IPS-NIHi11 (cell line): ENCODE measurements around the gene EREG.
"Not testable (repeated sequence)": the region's sequence is repeated elsewhere in the genome, so short reads cannot be mapped to it uniquely, and the experiment has no call there.

ENCODE experiments used
- DNase-seq: peaks from one replicate; pipeline ENCODE4 v3.0.0; 2012; ENCODE audit warnings: mixed read lengths, low spot score

The EREG gene

GRCh38 chr4:74364652-74365491 lies at the start of gene EREG:
TSS of gene EREG (plus strand) at chr4:74365145. CDS start at chr4:74365309, 164 bp downstream.
- DNase-seq: peak; percentile 77

GRCh38 chr4:74315376-74315775 lies 49.6 kb upstream of the EREG start:
- DNase-seq: no peak

- no peak for DNase-seq
These were observed 48.5 kb upstream of the EREG start for GRCh38 chr4:74316397-74316796.

- DNase-seq: no peak
These were observed 47.2 kb upstream of the EREG start for GRCh38 chr4:74317616-74318246.

- no peak for DNase-seq
These were observed 46.7 kb upstream of the EREG start for GRCh38 chr4:74318276-74318675.

- no peak for DNase-seq
These were observed 45.5 kb upstream of the EREG start for GRCh38 chr4:74319470-74319869.

- DNase-seq: peak; percentile 68
These were observed 44.3 kb upstream of the EREG start for GRCh38 chr4:74320559-74321118.

- no peak for DNase-seq
These were observed 42.6 kb upstream of the EREG start for GRCh38 chr4:74322301-74322700.

- no peak for DNase-seq
These were observed 41.3 kb upstream of the EREG start for GRCh38 chr4:74323663-74324062.

- no peak for DNase-seq
These were observed 40.7 kb upstream of the EREG start for GRCh38 chr4:74324262-74324661.

GRCh38 chr4:74325886-74326285 lies 39.1 kb upstream of the EREG start:
- DNase-seq: no peak

- no peak for DNase-seq
These were observed 37.2 kb upstream of the EREG start for GRCh38 chr4:74327762-74328161.

- no peak for DNase-seq
These were observed 36.4 kb upstream of the EREG start for GRCh38 chr4:74328501-74328900.

- DNase-seq: no peak
These were observed 35.6 kb upstream of the EREG start for GRCh38 chr4:74329307-74329706.

- DNase-seq: no peak
These were observed 34.6 kb upstream of the EREG start for GRCh38 chr4:74330295-74330750.

GRCh38 chr4:74331252-74331651 lies 33.7 kb upstream of the EREG start:
- no peak for DNase-seq

- DNase-seq: no peak
These were observed 33.0 kb upstream of the EREG start for GRCh38 chr4:74331944-74332343.

GRCh38 chr4:74334636-74335035 lies 30.3 kb upstream of the EREG start:
- no peak for DNase-seq

GRCh38 chr4:74335341-74336021 lies 29.5 kb upstream of the EREG start:
- DNase-seq: no peak

- DNase-seq: no peak
These were observed 26.1 kb upstream of the EREG start for GRCh38 chr4:74338792-74339333.

- DNase-seq: no peak
These were observed 25.4 kb upstream of the EREG start for GRCh38 chr4:74339501-74339900.

- DNase-seq: not testable (repeated sequence)
These were observed 24.5 kb upstream of the EREG start for GRCh38 chr4:74340421-74340820.
